HepG2 (cell line): Measurements from ENCODE around the gene DNAJA2. TPM values are rescaled to one million over a fixed set of nuclear protein-coding genes. Genes with fewer than 3 reads are reported as not detected.

Experiments
- AGO2 ChIP-seq: fragments of 200-400 bp; formaldehyde crosslinking; optimal IDR thresholded peaks from 2 replicates; pipeline ENCODE3; 2017; ENCODE audit warnings: mild to moderate bottlenecking, low read depth, low read length, moderate library complexity
- AKAP8 ChIP-seq: sonication (generic); formaldehyde crosslinking; IDR thresholded peaks from 2 replicates; pipeline ENCODE4 v1.5.1; 2020; ENCODE audit warnings: mild to moderate bottlenecking, missing genetic modification reagents
- GMEB2 ChIP-seq: IDR thresholded peaks from 2 replicates; pipeline ENCODE4 v1.6.1; 2016; ENCODE audit warnings: missing biosample characterization, missing genetic modification reagents, low read depth
- ISX ChIP-seq: sonication (generic); formaldehyde crosslinking; conservative IDR thresholded peaks from 2 replicates; pipeline ENCODE4 v1.5.0; 2020; ENCODE audit warnings: missing genetic modification reagents
- MBD4 ChIP-seq: IDR thresholded peaks from 2 replicates; pipeline ENCODE4 v1.6.1; 2012; ENCODE audit warnings: low read length, inconsistent platforms, borderline replicate concordance
- NONO ChIP-seq, 2 experiments: fragments of 450-650 bp in 1 of 2; sonication (generic) in 1 of 2; formaldehyde crosslinking in 1 of 2; IDR thresholded peaks in 1 of 2; conservative IDR thresholded peaks in 1 of 2; 2 replicates each; pipeline versions ENCODE4 v1.6.1 to v1.8.0; 2017 to 2022; ENCODE audit warnings: mild to moderate bottlenecking in 1 of 2, missing genetic modification reagents in 1 of 2, moderate library complexity in 1 of 2
- PAF1 ChIP-seq: IDR thresholded peaks from 2 replicates; pipeline ENCODE4 v1.6.1; 2016; ENCODE audit warnings: missing genetic modification reagents, missing compliant biosample characterization
- PATZ1 ChIP-seq: sonication (generic); formaldehyde crosslinking; IDR thresholded peaks from 2 replicates; pipeline ENCODE4 v1.4.0; 2020; ENCODE audit warnings: missing genetic modification reagents
- SRSF1 ChIP-seq: fragments of 200-400 bp; formaldehyde crosslinking; optimal IDR thresholded peaks from 2 replicates; pipeline ENCODE3; 2017; ENCODE audit warnings: mild to moderate bottlenecking, low read depth, low read length, moderate library complexity
- ZBTB43 ChIP-seq: sonication (generic); formaldehyde crosslinking; conservative IDR thresholded peaks from 2 replicates; pipeline ENCODE4 v1.4.0; 2020; ENCODE audit warnings: missing genetic modification reagents
- ZGPAT ChIP-seq: IDR thresholded peaks from 2 replicates; pipeline ENCODE4 v1.6.1; 2016; ENCODE audit warnings: mild to moderate bottlenecking
- ZKSCAN5 ChIP-seq: sonication (generic); formaldehyde crosslinking; IDR thresholded peaks from 2 replicates; pipeline ENCODE4 v1.5.1; 2020; ENCODE audit warnings: mild to moderate bottlenecking, missing genetic modification reagents
- ZMAT3 ChIP-seq: sonication (generic); formaldehyde crosslinking; conservative IDR thresholded peaks from 2 replicates; pipeline ENCODE4 v1.7.0; 2021; ENCODE audit warnings: missing genetic modification reagents
- ZNF224 ChIP-seq: sonication (generic); formaldehyde crosslinking; IDR thresholded peaks from 2 replicates; pipeline ENCODE4 v1.5.0; 2020; ENCODE audit warnings: mild to moderate bottlenecking, missing genetic modification reagents
- ZNF256 ChIP-seq: sonication (generic); formaldehyde crosslinking; conservative IDR thresholded peaks from 2 replicates; pipeline ENCODE4 v1.4.0; 2020; ENCODE audit warnings: missing genetic modification reagents
- ZNF33B ChIP-seq: sonication (generic); formaldehyde crosslinking; IDR thresholded peaks from 2 replicates; pipeline ENCODE4 v1.5.1; 2020; ENCODE audit warnings: mild to moderate bottlenecking, missing genetic modification reagents
- ZNF563 ChIP-seq: sonication (generic); formaldehyde crosslinking; IDR thresholded peaks from 2 replicates; pipeline ENCODE4 v1.8.0; 2022; ENCODE audit warnings: mild to moderate bottlenecking, moderate library complexity, missing genetic modification reagents
- ZNF747 ChIP-seq: sonication (generic); formaldehyde crosslinking; IDR thresholded peaks from 2 replicates; pipeline ENCODE4 v1.8.1; 2023; ENCODE audit warnings: missing genetic modification reagents, mild to moderate bottlenecking, borderline replicate concordance
- ZNF83 ChIP-seq: sonication (generic); formaldehyde crosslinking; IDR thresholded peaks from 2 replicates; pipeline ENCODE4 v1.4.0; 2020; ENCODE audit warnings: missing genetic modification reagents, mild to moderate bottlenecking, borderline replicate concordance
- ZSCAN9 ChIP-seq: IDR thresholded peaks from 2 replicates; pipeline ENCODE4 v1.6.1; 2016; ENCODE audit warnings: borderline replicate concordance
- polyA plus RNA-seq, 8 experiments: library from polyadenylated mRNA; depleted of rRNA in 3 of 8; stranded (reverse) in 7 of 8; unstranded in 1 of 8; fragments of >200 nt; fragmentation: Illumina TruSeq in 4 of 8; extraction: Trizol in 4 of 8; gene quantifications; 2 replicates each; pipeline versions ENCODE4 v1.2.1 to v1.2.3, GENCODE V29; 2011 to 2016; ENCODE audit warnings: low read depth in 4 of 8, missing spikeins in 1 of 8, mixed read lengths in 1 of 8; ENCODE audit not compliant: insufficient read depth in 1 of 8
- total RNA-seq, 5 experiments: library from RNA; depleted of rRNA; stranded (reverse); fragments of >200 nt; fragmentation: Illumina TruSeq; extraction: Trizol; gene quantifications; 2 replicates each; pipeline ENCODE4 v1.2.3, GENCODE V29; 2016; ENCODE audit warnings: low read depth in 1 of 5
- TF ChIP-seq, protein P1 (sequence below): IDR thresholded peaks from 2 replicates; pipeline ENCODE4 v1.6.1; 2016; ENCODE audit warnings: low read depth, control low read depth

Gene DNAJA2
- total and polyA plus RNA-seq, 2 of the 13 experiments (the other 11 are each of a cell fraction or from before 2014, with no cell fraction given) = 25.4 to 176 TPM

DNA sequence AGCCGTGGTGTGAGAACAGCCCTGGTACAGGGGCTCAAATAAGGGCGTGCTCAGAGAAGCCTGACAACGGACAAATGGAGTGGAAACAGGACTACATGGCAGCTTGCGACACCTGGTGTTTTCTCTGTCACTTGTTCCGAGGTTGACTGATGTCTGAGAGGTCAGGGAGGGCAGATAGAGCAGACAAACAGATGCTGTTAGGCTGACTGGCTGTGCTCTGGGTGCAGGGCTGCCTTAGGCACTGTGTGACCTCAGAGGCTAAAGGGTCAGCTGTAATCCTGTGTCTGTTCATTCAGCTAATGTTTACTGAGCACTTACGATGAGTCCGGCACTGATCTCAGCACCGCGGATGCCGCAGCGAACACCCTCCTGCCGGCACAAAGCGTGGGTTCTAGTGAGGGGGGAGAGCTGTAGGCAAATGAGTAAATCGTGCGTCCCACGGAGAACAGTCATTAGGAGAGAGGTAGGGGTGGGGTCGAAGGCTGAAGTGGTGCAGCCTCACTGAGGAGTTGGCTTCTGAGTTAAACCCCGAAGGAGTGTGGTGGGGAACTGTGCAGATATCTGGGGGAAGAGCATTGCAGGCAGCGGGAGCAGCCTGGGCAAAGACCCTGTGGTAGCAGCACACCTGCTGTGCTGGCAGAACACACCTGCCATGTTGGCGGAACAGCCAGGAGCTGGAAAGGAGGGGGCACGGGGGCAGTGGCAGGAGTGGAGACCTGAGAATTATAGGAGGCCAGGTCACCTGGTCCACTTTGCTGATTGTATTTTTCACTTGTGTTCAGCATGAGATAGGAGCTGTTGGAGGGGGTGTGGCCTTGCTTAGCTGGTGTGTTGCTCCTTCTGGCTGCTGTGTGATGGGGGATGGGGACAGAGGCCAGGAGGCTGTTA, 54.3 kb downstream of the DNAJA2 start (continued):
- TF ChIP-seq PATZ1 (CRISPR knock-in tag) = peak; percentile 67
- no peak for TF ChIP-seq SRSF1
- TF ChIP-seq ZNF747 (CRISPR knock-in tag) = peak; percentile 80; the same call in 1 of the 2 replicates
- peak; percentile 86; the same call in 1 of the 2 replicates for TF ChIP-seq ZGPAT (CRISPR knock-in tag)
- no peak for TF ChIP-seq ZNF33B (CRISPR knock-in tag)
- TF ChIP-seq ZNF224 (CRISPR knock-in tag) = peak; percentile 65; the same call in 1 of the 2 replicates
- no peak for TF ChIP-seq NONO (IDR thresholded peaks at IDR 0.05)
- TF ChIP-seq NONO (CRISPR knock-in tag; conservative IDR thresholded peaks at IDR 0.05) = peak; percentile 99
- TF ChIP-seq ZNF83 (CRISPR knock-in tag) = no peak
- TF ChIP-seq MBD4 = no peak
- no peak for TF ChIP-seq ZMAT3 (CRISPR knock-in tag)
- peak; percentile 90 for TF ChIP-seq AKAP8 (CRISPR knock-in tag)
- TF ChIP-seq, protein P1, sequence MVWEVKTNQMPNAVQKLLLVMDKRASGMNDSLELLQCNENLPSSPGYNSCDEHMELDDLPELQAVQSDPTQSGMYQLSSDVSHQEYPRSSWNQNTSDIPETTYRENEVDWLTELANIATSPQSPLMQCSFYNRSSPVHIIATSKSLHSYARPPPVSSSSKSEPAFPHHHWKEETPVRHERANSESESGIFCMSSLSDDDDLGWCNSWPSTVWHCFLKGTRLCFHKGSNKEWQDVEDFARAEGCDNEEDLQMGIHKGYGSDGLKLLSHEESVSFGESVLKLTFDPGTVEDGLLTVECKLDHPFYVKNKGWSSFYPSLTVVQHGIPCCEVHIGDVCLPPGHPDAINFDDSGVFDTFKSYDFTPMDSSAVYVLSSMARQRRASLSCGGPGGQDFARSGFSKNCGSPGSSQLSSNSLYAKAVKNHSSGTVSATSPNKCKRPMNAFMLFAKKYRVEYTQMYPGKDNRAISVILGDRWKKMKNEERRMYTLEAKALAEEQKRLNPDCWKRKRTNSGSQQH (CRISPR knock-in tag) = no peak
- TF ChIP-seq PAF1 (CRISPR knock-in tag) = peak; percentile 87
- no peak for TF ChIP-seq ZBTB43 (CRISPR knock-in tag)
- no peak for TF ChIP-seq ZNF256 (CRISPR knock-in tag)
- TF ChIP-seq ZKSCAN5 (CRISPR knock-in tag) = no peak
- peak; percentile 30 for TF ChIP-seq AGO2
- no peak for TF ChIP-seq ZNF563 (CRISPR knock-in tag)
- no peak for TF ChIP-seq ISX
- no peak for TF ChIP-seq GMEB2 (CRISPR knock-in tag)
- no peak for TF ChIP-seq ZSCAN9 (CRISPR knock-in tag)
